Measurements from ENCODE around the gene ANKFY1. TPM values are rescaled to one million over a fixed set of nuclear protein-coding genes. Genes with fewer than 3 reads are reported as not detected.
"Not testable (repeated sequence)": the region's sequence is repeated elsewhere in the genome, so short reads cannot be mapped to it uniquely, and the experiment has no call there.

ANKFY1 gene
- total RNA-seq, 2 donors from 2014 or later: 31.7 to 48.3 TPM

GRCh38 chr17:4155980-4156620, 107.7 kb downstream of the ANKFY1 start:
- Mint-ChIP-seq H3K9me3 (no peaks in the 10 kb centered on the region), H3K27me3 (no peaks in the 10 kb centered on the region), H3K4me3 (peak overlapping the region; percentile 26), H3K27ac (peak overlapping the region; percentile 43), H3K4me1 (no peaks in the 10 kb centered on the region), H3K36me3 (ENCODE audit: low read depth) (peaks cover 3% of the 10 kb centered on the region)
- ATAC-seq (replicated peaks): peak; percentile 52

DNA sequence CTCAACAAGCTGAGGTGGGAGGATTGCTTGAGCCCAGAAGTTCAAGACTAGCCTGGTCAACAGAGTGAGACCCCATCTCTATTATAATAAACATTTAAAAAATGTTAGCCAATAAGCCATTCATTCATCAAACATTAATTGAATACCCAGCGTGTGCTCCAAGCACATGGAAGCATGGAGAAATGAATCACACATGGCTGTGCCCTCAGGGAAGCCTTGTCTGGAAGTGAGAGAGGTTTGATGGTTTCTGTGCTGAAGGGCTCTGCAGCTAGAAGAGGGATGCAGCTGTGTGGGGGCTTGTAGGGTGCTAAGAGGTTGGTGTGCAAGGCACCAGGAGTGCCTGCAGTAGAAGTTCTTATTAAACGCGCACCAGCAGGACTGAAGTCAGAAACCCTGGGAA, 109.6 kb downstream of the ANKFY1 start:
- Mint-ChIP-seq H3K36me3 (ENCODE audit: low read depth) (peaks cover 7% of the 10 kb centered on the region), H3K9me3 (no peaks in the 10 kb centered on the region)

DNA sequence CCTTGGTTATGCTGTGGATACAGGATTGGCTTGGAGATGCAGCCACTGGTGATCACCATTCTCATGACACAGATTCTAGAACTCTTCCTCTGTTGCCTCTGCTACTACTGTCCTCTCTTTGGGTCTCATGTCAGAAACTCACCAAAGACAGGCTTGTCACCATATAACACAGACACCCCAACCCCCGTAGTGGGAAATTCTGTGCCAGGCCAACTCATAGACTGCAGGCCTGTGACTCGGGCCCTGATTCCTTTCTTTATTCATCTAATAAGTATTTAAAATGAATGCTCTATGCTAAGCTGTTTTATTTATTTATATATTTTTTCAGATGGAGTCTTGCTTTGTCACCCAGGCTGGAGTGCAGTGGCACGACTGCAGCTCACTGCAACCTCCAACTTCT, 111.3 kb downstream of the ANKFY1 start:
- H3K36me3 Mint-ChIP-seq (ENCODE audit: low read depth): peaks cover 7% of the 10 kb centered on the region
- H3K27me3 Mint-ChIP-seq: no peaks in the 10 kb centered on the region
- no peak for ATAC-seq (replicated peaks)
- H3K9me3 Mint-ChIP-seq: no peaks in the 10 kb centered on the region
- H3K4me1 Mint-ChIP-seq: no peaks in the 10 kb centered on the region
- no peak overlapping the region for H3K27ac Mint-ChIP-seq
- H3K4me3 Mint-ChIP-seq: no peak overlapping the region

More for the DNA sequence above, 109.6 kb downstream of the ANKFY1 start:
- H3K27ac Mint-ChIP-seq: no peak overlapping the region
- no peaks in the 10 kb centered on the region for H3K4me1 Mint-ChIP-seq
- ATAC-seq (replicated peaks): no peak
- no peaks in the 10 kb centered on the region for H3K27me3 Mint-ChIP-seq
- no peak overlapping the region for H3K4me3 Mint-ChIP-seq

GRCh38 chr17:4150096-4150495, 113.7 kb downstream of the ANKFY1 start:
- H3K9me3 Mint-ChIP-seq: no peaks in the 10 kb centered on the region
- no peak for ATAC-seq (replicated peaks)
- no peak overlapping the region for H3K4me3 Mint-ChIP-seq
- peaks cover 7% of the 10 kb centered on the region for H3K36me3 Mint-ChIP-seq (ENCODE audit: low read depth)
- no peaks in the 10 kb centered on the region for H3K4me1 Mint-ChIP-seq
- no peaks in the 10 kb centered on the region for H3K27me3 Mint-ChIP-seq
- no peak overlapping the region for H3K27ac Mint-ChIP-seq

DNA sequence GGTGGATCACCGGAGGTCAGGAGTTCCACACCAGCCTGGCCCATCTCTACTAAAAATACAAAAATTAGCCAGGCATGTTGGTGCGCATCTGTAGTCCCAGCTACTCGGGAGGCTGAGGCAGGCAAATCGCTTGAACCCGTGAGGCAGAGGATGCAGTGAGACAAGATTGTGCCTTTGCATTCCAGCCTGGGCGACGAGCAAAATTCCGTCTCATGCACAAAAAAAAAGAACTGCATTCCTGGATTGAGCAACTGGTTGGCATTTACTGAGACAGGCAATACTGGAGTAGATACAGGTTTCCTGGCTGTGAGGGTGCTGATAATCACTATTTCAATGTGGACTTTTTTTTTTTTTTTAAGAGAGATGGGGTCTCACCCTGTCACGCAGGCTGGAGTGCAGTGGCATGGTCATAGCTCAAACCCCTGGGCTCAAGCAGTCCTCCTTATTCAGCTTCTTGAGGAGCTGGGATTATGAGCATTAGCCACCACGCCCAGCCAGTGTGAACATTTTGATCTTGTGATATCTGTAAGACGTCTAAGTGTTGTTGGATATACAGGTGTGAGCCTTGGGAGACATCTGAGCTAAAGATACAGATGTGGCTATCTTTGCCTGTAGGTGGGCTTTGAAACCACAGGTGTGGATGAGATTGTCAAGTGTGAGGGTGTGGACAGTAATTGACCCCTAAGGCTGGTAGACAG, 115.0 kb downstream of the ANKFY1 start:
- Mint-ChIP-seq H3K4me1 (peaks cover 8% of the 10 kb centered on the region), H3K4me3 (no peak overlapping the region), H3K27ac (no peak overlapping the region), H3K36me3 (ENCODE audit: low read depth) (peaks cover 13% of the 10 kb centered on the region), H3K27me3 (no peaks in the 10 kb centered on the region), H3K9me3 (no peaks in the 10 kb centered on the region)
- ATAC-seq (replicated peaks): no peak

DNA sequence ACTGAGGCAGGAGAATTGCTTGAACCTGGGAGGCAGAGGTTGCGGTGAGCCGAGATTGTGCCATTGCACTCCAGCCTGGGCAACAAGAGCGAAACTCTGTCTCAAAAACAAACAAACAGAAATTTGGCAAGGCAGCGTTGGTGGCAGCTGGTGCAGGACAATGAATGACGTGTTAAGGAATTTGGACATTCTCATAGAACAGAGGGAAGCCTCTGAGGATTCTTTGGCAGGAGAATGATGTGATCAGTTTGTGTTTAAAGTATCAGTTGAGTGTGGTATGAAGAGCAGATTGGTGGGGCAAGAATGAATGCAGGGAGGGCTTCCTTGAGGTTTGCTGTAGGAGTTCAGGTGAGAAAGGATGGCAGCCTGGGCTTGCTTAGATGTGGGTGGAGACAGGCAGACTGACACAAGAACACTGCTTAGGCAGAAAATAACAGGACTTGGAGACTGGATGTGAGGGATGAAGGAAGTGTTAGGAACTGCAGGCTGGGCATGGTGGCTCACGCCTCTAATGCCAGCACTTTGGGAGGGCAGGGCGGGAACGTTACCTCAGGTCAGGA, 115.9 kb downstream of the ANKFY1 start:
- ATAC-seq (replicated peaks): no peak
- Mint-ChIP-seq H3K27me3 (no peaks in the 10 kb centered on the region), H3K9me3 (no peaks in the 10 kb centered on the region), H3K4me1 (peaks cover 8% of the 10 kb centered on the region), H3K4me3 (no peak overlapping the region), H3K36me3 (ENCODE audit: low read depth) (peaks cover 22% of the 10 kb centered on the region), H3K27ac (no peak overlapping the region)

- no peak for ATAC-seq (replicated peaks)
- Mint-ChIP-seq H3K4me3 (no peak overlapping the region), H3K4me1 (peaks cover 13% of the 10 kb centered on the region), H3K36me3 (ENCODE audit: low read depth) (peaks cover 23% of the 10 kb centered on the region), H3K27me3 (no peaks in the 10 kb centered on the region), H3K27ac (no peak overlapping the region), H3K9me3 (no peaks in the 10 kb centered on the region)
These were observed 117.1 kb downstream of the ANKFY1 start for GRCh38 chr17:4146641-4147040.

DNA sequence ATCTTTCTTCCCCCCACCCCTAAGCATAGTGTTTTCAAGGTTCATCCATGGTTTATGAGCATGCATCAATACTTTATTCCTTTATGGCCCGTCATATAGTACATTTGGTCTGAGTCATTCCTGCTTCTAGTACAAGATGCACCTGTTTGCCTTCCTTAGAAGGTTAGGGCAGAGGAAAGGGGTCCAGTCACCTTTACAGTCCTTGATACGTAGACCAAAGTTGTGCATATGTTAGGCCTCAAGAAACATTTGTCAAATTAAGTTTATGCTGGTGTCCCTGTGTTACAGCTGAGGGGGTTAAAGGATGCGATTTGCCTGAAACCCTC, 119.4 kb downstream of the ANKFY1 start:
- peaks cover 31% of the 10 kb centered on the region for H3K4me1 Mint-ChIP-seq
- H3K27ac Mint-ChIP-seq: peak overlapping the region; percentile 100
- ATAC-seq (replicated peaks): no peak
- H3K9me3 Mint-ChIP-seq: no peaks in the 10 kb centered on the region
- peaks cover 23% of the 10 kb centered on the region for H3K36me3 Mint-ChIP-seq (ENCODE audit: low read depth)
- no peaks in the 10 kb centered on the region for H3K27me3 Mint-ChIP-seq
- H3K4me3 Mint-ChIP-seq: peak overlapping the region; percentile 100

DNA sequence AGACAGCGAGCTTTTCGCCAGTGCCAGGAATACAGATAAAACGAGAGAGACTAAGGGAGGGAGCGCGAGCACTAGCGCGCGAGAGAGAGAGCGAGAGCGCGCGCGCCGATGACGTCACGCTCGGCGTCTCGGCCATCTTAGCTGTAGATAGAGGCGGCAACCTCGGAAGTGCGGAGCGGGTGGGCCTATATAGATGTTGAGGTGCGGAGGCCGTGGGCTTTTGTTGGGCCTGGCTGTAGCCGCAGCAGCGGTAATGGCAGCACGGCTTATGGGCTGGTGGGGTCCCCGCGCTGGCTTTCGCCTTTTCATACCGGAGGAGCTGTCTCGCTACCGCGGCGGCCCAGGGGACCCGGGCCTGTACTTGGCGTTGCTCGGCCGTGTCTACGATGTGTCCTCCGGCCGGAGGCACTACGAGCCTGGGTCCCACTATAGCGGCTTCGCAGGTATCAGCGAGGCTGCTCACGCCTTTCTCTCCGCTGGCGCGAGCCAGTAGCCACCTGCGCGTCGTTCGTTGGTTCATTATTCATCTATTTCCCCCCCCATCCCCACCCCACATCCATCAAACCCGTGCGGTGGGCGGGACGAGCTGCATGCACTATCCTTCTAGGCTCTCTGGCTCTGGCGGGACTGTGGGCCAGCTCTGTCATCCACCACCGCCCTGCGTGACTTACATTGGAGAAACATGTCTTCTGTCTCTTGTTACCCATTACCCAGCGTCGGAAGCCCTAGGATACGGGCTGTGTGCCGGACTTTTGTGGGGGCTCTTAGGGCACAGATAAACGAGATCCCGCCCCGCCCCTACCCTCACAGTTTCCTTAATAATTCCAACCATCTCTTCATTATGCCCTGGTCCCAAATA, 120.0 kb downstream of the ANKFY1 start:
- ATAC-seq (replicated peaks): peak; percentile 80
- H3K27me3 Mint-ChIP-seq: no peaks in the 10 kb centered on the region
- peaks cover 33% of the 10 kb centered on the region for H3K4me1 Mint-ChIP-seq
- peak overlapping the region; percentile 100 for H3K4me3 Mint-ChIP-seq
- H3K36me3 Mint-ChIP-seq (ENCODE audit: low read depth): peaks cover 23% of the 10 kb centered on the region
- H3K27ac Mint-ChIP-seq: peak overlapping the region; percentile 100
- H3K9me3 Mint-ChIP-seq: no peaks in the 10 kb centered on the region

GRCh38 chr17:4142107-4142900, 121.5 kb downstream of the ANKFY1 start:
- Mint-ChIP-seq H3K9me3 (no peaks in the 10 kb centered on the region), H3K36me3 (ENCODE audit: low read depth) (peaks cover 23% of the 10 kb centered on the region), H3K4me1 (peaks cover 39% of the 10 kb centered on the region), H3K27ac (peak overlapping the region; percentile 100), H3K4me3 (peak overlapping the region; percentile 100), H3K27me3 (no peaks in the 10 kb centered on the region)
- peak; percentile 7 for ATAC-seq (replicated peaks)

DNA sequence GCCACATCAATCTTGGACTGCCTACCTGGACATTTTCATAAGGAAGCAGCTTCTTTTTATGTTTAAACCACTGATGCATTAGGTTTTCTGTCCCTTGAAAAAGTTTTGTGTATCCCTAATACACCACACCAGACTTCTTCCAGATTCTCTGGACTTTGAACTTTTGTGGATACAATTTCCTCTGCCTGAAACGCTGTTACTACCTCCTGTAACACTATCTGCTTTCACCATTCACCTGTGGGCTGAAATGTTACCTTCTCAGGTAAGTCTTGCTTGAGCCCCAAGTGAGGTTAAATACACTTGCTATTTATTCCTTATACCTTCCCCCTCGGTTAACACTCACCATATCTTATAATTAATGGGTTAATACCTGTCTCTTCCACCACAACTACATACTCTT, 123.7 kb downstream of the ANKFY1 start:
- Mint-ChIP-seq H3K4me1 (peaks cover 44% of the 10 kb centered on the region), H3K36me3 (ENCODE audit: low read depth) (peaks cover 23% of the 10 kb centered on the region), H3K4me3 (peak overlapping the region; percentile 100), H3K27ac (no peak overlapping the region), H3K9me3 (no peaks in the 10 kb centered on the region), H3K27me3 (no peaks in the 10 kb centered on the region)
- ATAC-seq (replicated peaks): no peak

GRCh38 chr17:4138906-4139526, 124.8 kb downstream of the ANKFY1 start:
- Mint-ChIP-seq H3K4me1 (peaks cover 45% of the 10 kb centered on the region), H3K36me3 (ENCODE audit: low read depth) (peaks cover 19% of the 10 kb centered on the region), H3K4me3 (peak overlapping the region; percentile 100), H3K27ac (peak overlapping the region; percentile 58)
- H3K27me3 Mint-ChIP-seq; ATAC-seq (replicated peaks); H3K9me3 Mint-ChIP-seq: not testable (repeated sequence)

- ATAC-seq (replicated peaks): no peak
- no peak overlapping the region for H3K4me3 Mint-ChIP-seq
- H3K4me1 Mint-ChIP-seq: peaks cover 39% of the 10 kb centered on the region
- peaks cover 13% of the 10 kb centered on the region for H3K36me3 Mint-ChIP-seq (ENCODE audit: low read depth)
- H3K9me3 Mint-ChIP-seq: no peaks in the 10 kb centered on the region
- no peaks in the 10 kb centered on the region for H3K27me3 Mint-ChIP-seq
- H3K27ac Mint-ChIP-seq: peak overlapping the region; percentile 44
These were observed 127.4 kb downstream of the ANKFY1 start for GRCh38 chr17:4136373-4136772.

All from activated T-helper 17 cell treated with anti-CD3 and anti-CD28 coated beads, Interleukin-2, amount 50 U/mL, for 72 hours (primary cell).